Measurements from ENCODE around the gene EVA1B. TPM values are rescaled to one million over a fixed set of nuclear protein-coding genes. Genes with fewer than 3 reads are reported as not detected.

EVA1B gene
- total and polyA plus RNA-seq, 7 donors: 2.6 to 13.7 (median 6.0) TPM

DNA sequence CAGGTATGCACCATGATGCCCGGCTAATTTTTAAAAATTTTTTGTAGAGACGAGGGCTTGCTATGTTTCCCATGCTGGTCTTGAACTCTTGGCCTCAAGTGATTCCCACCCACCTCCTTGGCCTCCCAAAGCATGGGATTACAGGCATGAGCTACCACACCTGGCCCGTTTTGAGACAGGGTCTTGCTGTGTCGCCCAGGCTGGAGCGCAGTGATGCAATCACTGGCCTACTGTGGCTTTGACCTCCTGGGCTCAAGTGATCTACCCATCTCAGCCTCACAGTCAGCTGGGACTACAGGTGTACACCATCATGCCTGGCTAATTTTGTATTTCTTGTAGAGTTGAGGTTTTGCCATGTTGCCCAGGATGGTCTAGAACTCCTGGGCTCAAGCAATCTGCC lies 24.8 kb downstream of the EVA1B start:
- peak overlapping the region; percentile 76 for H3K27ac ChIP-seq
- H3K4me1 ChIP-seq: peaks cover 10% of the 10 kb centered on the region
- DNase-seq: no peak
- no peaks in the 10 kb centered on the region for H3K9me3 ChIP-seq
- TF ChIP-seq, protein P1, sequence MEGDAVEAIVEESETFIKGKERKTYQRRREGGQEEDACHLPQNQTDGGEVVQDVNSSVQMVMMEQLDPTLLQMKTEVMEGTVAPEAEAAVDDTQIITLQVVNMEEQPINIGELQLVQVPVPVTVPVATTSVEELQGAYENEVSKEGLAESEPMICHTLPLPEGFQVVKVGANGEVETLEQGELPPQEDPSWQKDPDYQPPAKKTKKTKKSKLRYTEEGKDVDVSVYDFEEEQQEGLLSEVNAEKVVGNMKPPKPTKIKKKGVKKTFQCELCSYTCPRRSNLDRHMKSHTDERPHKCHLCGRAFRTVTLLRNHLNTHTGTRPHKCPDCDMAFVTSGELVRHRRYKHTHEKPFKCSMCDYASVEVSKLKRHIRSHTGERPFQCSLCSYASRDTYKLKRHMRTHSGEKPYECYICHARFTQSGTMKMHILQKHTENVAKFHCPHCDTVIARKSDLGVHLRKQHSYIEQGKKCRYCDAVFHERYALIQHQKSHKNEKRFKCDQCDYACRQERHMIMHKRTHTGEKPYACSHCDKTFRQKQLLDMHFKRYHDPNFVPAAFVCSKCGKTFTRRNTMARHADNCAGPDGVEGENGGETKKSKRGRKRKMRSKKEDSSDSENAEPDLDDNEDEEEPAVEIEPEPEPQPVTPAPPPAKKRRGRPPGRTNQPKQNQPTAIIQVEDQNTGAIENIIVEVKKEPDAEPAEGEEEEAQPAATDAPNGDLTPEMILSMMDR (IDR thresholded peaks at IDR 0.05): no peak
- H3K36me3 ChIP-seq (ENCODE audit: insufficient read depth in 1 of 2, low read depth in 1 of 2): peaks cover 7 to 99% of the 10 kb centered on the region in 2 donors
- no peak for ATAC-seq
- H3K27me3 ChIP-seq (ENCODE audit: insufficient read depth in 3 of 3, low read length in 2 of 3): no peaks in the 10 kb centered on the region
- intact Hi-C loops (cut with DNase I): no loop called here
- no peak overlapping the region for H3K4me3 ChIP-seq
- 88 to 97% (median 90%) methylated on average over 5 of the region's 5 CpGs for WGBS, 3 donors

- Histone ChIP-seq H3K4me1 (peaks cover 10% of the 10 kb centered on the region), H3K9me3 (no peaks in the 10 kb centered on the region), H3K27me3 (ENCODE audit: insufficient read depth in 3 of 3, low read length in 2 of 3) (no peaks in the 10 kb centered on the region), H3K36me3 (ENCODE audit: insufficient read depth in 1 of 2, low read depth in 1 of 2) (peaks cover 12 to 98% of the 10 kb centered on the region in 2 donors), H3K27ac (no peak overlapping the region), H3K4me3 (no peak overlapping the region)
- TF ChIP-seq, protein P1 (IDR thresholded peaks at IDR 0.05): no peak
- ATAC-seq (no peak), DNase-seq (no peak)
- intact Hi-C loops (cut with DNase I): no loop called here
- 86 to 92% (median 87%) methylated on average over 2 of the region's 2 CpGs for WGBS, 3 donors
Observed at GRCh38 chr1:36297062-36297461, 26.4 kb downstream of the EVA1B start.

GRCh38 chr1:36295390-36295789 lies 28.1 kb downstream of the EVA1B start:
- intact Hi-C loops (cut with DNase I): no loop called here
- H3K27me3 ChIP-seq (ENCODE audit: insufficient read depth in 3 of 3, low read length in 2 of 3): no peaks in the 10 kb centered on the region
- TF ChIP-seq, protein P1 (IDR thresholded peaks at IDR 0.05): no peak
- peak overlapping the region; percentile 27 for H3K27ac ChIP-seq
- H3K36me3 ChIP-seq (ENCODE audit: insufficient read depth in 1 of 2, low read depth in 1 of 2): peaks cover 15 to 98% of the 10 kb centered on the region in 2 donors
- H3K9me3 ChIP-seq: no peaks in the 10 kb centered on the region
- DNase-seq (no peak), ATAC-seq (no peak)
- no peak overlapping the region for H3K4me3 ChIP-seq
- WGBS, 3 donors: 60 to 94% (median 91%) methylated on average over 2 of the region's 2 CpGs
- H3K4me1 ChIP-seq: peaks cover 19% of the 10 kb centered on the region

- Histone ChIP-seq H3K4me3 (peak overlapping the region; percentile 30), H3K36me3 (ENCODE audit: insufficient read depth in 1 of 2, low read depth in 1 of 2) (peaks cover 12 to 98% of the 10 kb centered on the region in 2 donors), H3K9me3 (no peaks in the 10 kb centered on the region), H3K27ac (peak overlapping the region; percentile 91), H3K4me1 (peaks cover 84% of the 10 kb centered on the region), H3K27me3 (ENCODE audit: insufficient read depth in 3 of 3, low read length in 2 of 3) (no peaks in the 10 kb centered on the region)
- DNase-seq (no peak), ATAC-seq (peak; percentile 11 to 44 (median 32))
- intact Hi-C loops (cut with DNase I): loop anchor here (5.0 kb wide), 3 partner anchors 60 to 190 kb away; partner anchors contain the start of gene MAP7D1 (in 1 of the 2)
- 44 to 66% (median 53%) methylated on average over 5 of the region's 5 CpGs for WGBS, 3 donors
- TF ChIP-seq, protein P1 (IDR thresholded peaks at IDR 0.05): no peak
Observed at GRCh38 chr1:36287595-36287994, 35.9 kb downstream of the EVA1B start.

- Histone ChIP-seq H3K36me3 (ENCODE audit: insufficient read depth in 1 of 2, low read depth in 1 of 2) (peaks cover 10 to 95% of the 10 kb centered on the region in 2 donors), H3K4me1 (peaks cover 92% of the 10 kb centered on the region), H3K27me3 (ENCODE audit: insufficient read depth in 3 of 3, low read length in 2 of 3) (no peaks in the 10 kb centered on the region), H3K27ac (peak overlapping the region; percentile 91), H3K4me3 (peak overlapping the region; percentile 30), H3K9me3 (no peaks in the 10 kb centered on the region)
- intact Hi-C loops (cut with DNase I): loop anchor here (5.0 kb wide), 3 partner anchors 60 to 190 kb away; partner anchors contain the start of gene MAP7D1 (in 1 of the 2)
- TF ChIP-seq, protein P1 (IDR thresholded peaks at IDR 0.05): no peak
- 59 to 84% (median 67%) methylated on average over 13 of the region's 13 CpGs for whole genome bisulfite sequencing, 3 donors
- ATAC-seq (peak in 1 of 4 donors; percentile 2), DNase-seq (no peak)
Observed at GRCh38 chr1:36286802-36287201, 36.6 kb downstream of the EVA1B start.
